Neural cell (in vitro differentiated cells): Measurements from ENCODE around the gene HSP90AA1. TPM values are rescaled to one million over a fixed set of nuclear protein-coding genes. Genes with fewer than 3 reads are reported as not detected.

Experiments used
- H2AFZ ChIP-seq: fragments of 200-600, 300-800 bp; sonication (generic), shearing (Covaris generic); 2 replicates; pipeline ENCODE4 v1.6.0; 2014; ENCODE audit warnings: low read depth, mild to moderate bottlenecking, antibody characterized with exemption, low read length, moderate library complexity
- H3F3A ChIP-seq: fragments of 200-600 bp; shearing (Covaris generic); 2 replicates; pipeline ENCODE4 v1.6.1; 2016; ENCODE audit warnings: mild to moderate bottlenecking, moderate library complexity, mixed read lengths, antibody characterized with exemption, low read length; ENCODE audit not compliant: insufficient read depth, poor library complexity, severe bottlenecking
- H3K27ac ChIP-seq: fragments of 200-600, 300-800 bp; sonication (generic), shearing (Covaris generic); 2 replicates; pipeline ENCODE4 v1.5.1; 2014; ENCODE audit warnings: mild to moderate bottlenecking, low read length, moderate library complexity
- H3K27me3 ChIP-seq: fragments of 300-800, 200-600 bp; sonication (generic), shearing (Covaris generic); 2 replicates; pipeline ENCODE4 v1.6.0; 2014; ENCODE audit warnings: mild to moderate bottlenecking, low read depth, low read length, moderate library complexity; ENCODE audit not compliant: insufficient read depth
- H3K36me3 ChIP-seq: fragments of 300-800, 200-600 bp; sonication (generic), shearing (Covaris generic); 2 replicates; pipeline ENCODE4 v1.5.1; 2014; ENCODE audit warnings: mild to moderate bottlenecking, antibody characterized with exemption, low read length, moderate library complexity; ENCODE audit not compliant: insufficient read depth
- H3K4me2 ChIP-seq: fragments of 300-800, 200-600 bp; sonication (generic), shearing (Covaris generic); 2 replicates; pipeline ENCODE4 v1.6.0; 2014; ENCODE audit warnings: mild to moderate bottlenecking, low read length
- H3K4me3 ChIP-seq: fragments of 300-800, 200-600 bp; sonication (generic), shearing (Covaris generic); 2 replicates; pipeline ENCODE4 v1.5.1; 2014; ENCODE audit warnings: mild to moderate bottlenecking, low read length, moderate library complexity
- H3K79me2 ChIP-seq: fragments of 200-600 bp; shearing (Covaris generic); replicated peaks from 2 replicates; pipeline ENCODE4 v1.6.0; 2014; ENCODE audit warnings: mild to moderate bottlenecking, low read length, moderate library complexity; ENCODE audit not compliant: insufficient read depth
- H3K9ac ChIP-seq: fragments of 300-800, 200-600 bp; sonication (generic), shearing (Covaris generic); 2 replicates; pipeline ENCODE4 v1.6.1; 2016; ENCODE audit warnings: mild to moderate bottlenecking, low read length, mixed read lengths
- H3K9me2 ChIP-seq: fragments of 200-600 bp; shearing (Covaris generic); 2 replicates; pipeline ENCODE4 v1.6.1; 2016; ENCODE audit warnings: mild to moderate bottlenecking, low read length, mixed read lengths; ENCODE audit not compliant: insufficient read depth
- H3K9me3 ChIP-seq: fragments of 200-600, 300-800 bp; sonication (generic), shearing (Covaris generic); 2 replicates; pipeline ENCODE4 v1.6.1; 2016; ENCODE audit warnings: mild to moderate bottlenecking, mixed run types, low read length, moderate library complexity, mixed read lengths
- H4K20me1 ChIP-seq: fragments of 200-600 bp; shearing (Covaris generic); 2 replicates; pipeline ENCODE4 v1.6.1; 2016; ENCODE audit warnings: mild to moderate bottlenecking, mixed run types; ENCODE audit not compliant: insufficient read depth
- CTCF ChIP-seq: fragments of 450-650 bp; IDR thresholded peaks from 2 replicates; pipeline ENCODE4 v1.5.1; 2014; ENCODE audit warnings: antibody characterized with exemption, mild to moderate bottlenecking, moderate library complexity; ENCODE audit not compliant: poor library complexity, severe bottlenecking
- EP300 ChIP-seq: fragments of 450-650 bp; conservative IDR thresholded peaks from 2 replicates; pipeline ENCODE4 v1.6.1; 2014; ENCODE audit warnings: antibody characterized with exemption, mild to moderate bottlenecking, moderate library complexity; ENCODE audit not compliant: poor library complexity, severe bottlenecking
- EZH2 ChIP-seq: fragments of 200-600, 300-800 bp; shearing (Covaris generic), sonication (generic); IDR thresholded peaks from 2 replicates; pipeline ENCODE4 v1.6.1; 2014; ENCODE audit warnings: antibody characterized with exemption, low read length, borderline replicate concordance, mild to moderate bottlenecking; ENCODE audit not compliant: insufficient read depth, poor library complexity, severe bottlenecking
- MXI1 ChIP-seq: fragments of 450-650 bp; conservative IDR thresholded peaks from 2 replicates; pipeline ENCODE4 v1.6.1; 2014; ENCODE audit warnings: antibody characterized with exemption, mild to moderate bottlenecking; ENCODE audit not compliant: poor library complexity, severe bottlenecking
- POLR2AphosphoS5 ChIP-seq: IDR thresholded peaks from 2 replicates; pipeline ENCODE4 v1.6.1; 2012
- RAD21 ChIP-seq: fragments of 450-650 bp; conservative IDR thresholded peaks from 2 replicates; pipeline ENCODE4 v1.6.1; 2014; ENCODE audit warnings: antibody characterized with exemption, mild to moderate bottlenecking, moderate library complexity
- REST ChIP-seq: IDR thresholded peaks from 2 replicates; pipeline ENCODE4 v1.6.1; 2012; ENCODE audit warnings: borderline replicate concordance
- SMC3 ChIP-seq: fragments of 450-650 bp; conservative IDR thresholded peaks from 2 replicates; pipeline ENCODE4 v1.6.1; 2014; ENCODE audit warnings: antibody characterized with exemption, mild to moderate bottlenecking, moderate library complexity; ENCODE audit not compliant: poor library complexity
- TAF1 ChIP-seq: IDR thresholded peaks from 2 replicates; pipeline ENCODE4 v1.6.1; 2012; ENCODE audit warnings: low read depth
- polyA plus RNA-seq: library from polyadenylated mRNA; depleted of rRNA; stranded (reverse); fragments of >200 nt; gene quantifications from 2 replicates; pipeline ENCODE4 v1.2.3, GENCODE V29; 2014

The HSP90AA1 gene
- polyA plus RNA-seq, 1 donor from 2014 or later: 206 TPM

- Histone ChIP-seq H3K9me2 (no peaks in the 10 kb centered on the region), H3K36me3 (no peaks in the 10 kb centered on the region), H3K4me2 (no peak overlapping the region), H3F3A (no peaks in the 10 kb centered on the region), H3K4me3 (no peak overlapping the region), H3K9me3 (no peaks in the 10 kb centered on the region), H3K27me3 (no peaks in the 10 kb centered on the region), H2AFZ (no peak overlapping the region), H4K20me1 (no peaks in the 10 kb centered on the region), H3K27ac (no peak overlapping the region), H3K79me2 (no peaks in the 10 kb centered on the region), H3K9ac (no peak overlapping the region)
- no peak for TF ChIP-seq SMC3
- no peak for TF ChIP-seq MXI1
- no peak for TF ChIP-seq TAF1
- TF ChIP-seq REST: no peak
- TF ChIP-seq CTCF: no peak
- TF ChIP-seq EZH2: no peak
- no peak for TF ChIP-seq POLR2AphosphoS5
- TF ChIP-seq RAD21: no peak
Measured at GRCh38 chr14:102077382-102077709, 9.5 kb downstream of the HSP90AA1 start.

- Histone ChIP-seq H3K4me2 (no peak overlapping the region), H3K27ac (no peak overlapping the region), H3K9me2 (no peaks in the 10 kb centered on the region), H3K27me3 (no peaks in the 10 kb centered on the region), H3K4me3 (no peak overlapping the region), H3K36me3 (no peaks in the 10 kb centered on the region), H2AFZ (no peak overlapping the region), H3F3A (no peaks in the 10 kb centered on the region), H3K9ac (no peak overlapping the region), H3K79me2 (no peaks in the 10 kb centered on the region), H4K20me1 (no peaks in the 10 kb centered on the region), H3K9me3 (no peaks in the 10 kb centered on the region)
- TF ChIP-seq SMC3 (no peak), POLR2AphosphoS5 (no peak), TAF1 (no peak), EZH2 (no peak)
Measured at GRCh38 chr14:102075155-102075554, 11.7 kb downstream of the HSP90AA1 start.

GRCh38 chr14:102074415-102074964, 12.4 kb downstream of the HSP90AA1 start:
- Histone ChIP-seq H4K20me1 (no peaks in the 10 kb centered on the region), H3K9ac (no peak overlapping the region), H3K27me3 (no peaks in the 10 kb centered on the region), H2AFZ (no peak overlapping the region), H3K36me3 (no peaks in the 10 kb centered on the region), H3K9me2 (no peaks in the 10 kb centered on the region), H3K4me2 (no peak overlapping the region), H3K9me3 (no peaks in the 10 kb centered on the region), H3K27ac (no peak overlapping the region), H3K4me3 (no peak overlapping the region), H3K79me2 (no peaks in the 10 kb centered on the region), H3F3A (no peaks in the 10 kb centered on the region)
- TF ChIP-seq POLR2AphosphoS5: no peak
- no peak for TF ChIP-seq MXI1
- TF ChIP-seq TAF1: no peak
- TF ChIP-seq CTCF: no peak
- no peak for TF ChIP-seq RAD21
- no peak for TF ChIP-seq REST
- no peak for TF ChIP-seq EP300
- no peak for TF ChIP-seq SMC3
- TF ChIP-seq EZH2: no peak
